HepG2 (cell line): ENCODE results near the gene BLOC1S4. TPM values are rescaled to one million over a fixed set of nuclear protein-coding genes. Genes with fewer than 3 reads are reported as not detected.
"Not testable (repeated sequence)": the region's sequence is repeated elsewhere in the genome, so short reads cannot be mapped to it uniquely, and the experiment has no call there.

Experiments used
- DR1 ChIP-seq: sonication (generic); formaldehyde crosslinking; IDR thresholded peaks from 2 replicates; pipeline ENCODE4 v1.8.0; 2021; ENCODE audit warnings: mild to moderate bottlenecking, missing genetic modification reagents, inconsistent platforms
- KAT7 ChIP-seq: IDR thresholded peaks from 2 replicates; pipeline ENCODE4 v1.6.1; 2018; ENCODE audit warnings: borderline replicate concordance, missing compliant biosample characterization
- KLF16 ChIP-seq, 2 experiments: sonication (generic) in 1 of 2; formaldehyde crosslinking in 1 of 2; IDR thresholded peaks; 2 replicates each; pipeline versions ENCODE4 v1.6.1 to v1.8.0; 2016 to 2023; ENCODE audit warnings: missing genetic modification reagents in 2 of 2, missing compliant biosample characterization in 1 of 2
- NAIF1 ChIP-seq: sonication (generic); formaldehyde crosslinking; IDR thresholded peaks from 2 replicates; pipeline ENCODE4 v1.5.0; 2020; ENCODE audit warnings: mild to moderate bottlenecking, missing genetic modification reagents, borderline replicate concordance
- NFKBIZ ChIP-seq: IDR thresholded peaks from 2 replicates; pipeline ENCODE4 v1.6.1; 2018; ENCODE audit warnings: missing genetic modification reagents, missing compliant biosample characterization
- NFYB ChIP-seq: sonication (generic); formaldehyde crosslinking; IDR thresholded peaks from 2 replicates; pipeline ENCODE4 v1.4.0; 2020; ENCODE audit warnings: missing genetic modification reagents
- ONECUT2 ChIP-seq: sonication (generic); formaldehyde crosslinking; IDR thresholded peaks from 2 replicates; pipeline ENCODE4 v1.4.0; 2020; ENCODE audit warnings: missing genetic modification reagents
- SALL2 ChIP-seq: sonication (generic); formaldehyde crosslinking; IDR thresholded peaks from 2 replicates; pipeline ENCODE4 v1.8.1; 2023; ENCODE audit warnings: mild to moderate bottlenecking, missing genetic modification reagents, inconsistent platforms
- SP1 ChIP-seq, 2 experiments: fragments of 450-650 bp in 1 of 2; sonication (generic) in 1 of 2; formaldehyde crosslinking in 1 of 2; IDR thresholded peaks; 2 replicates each; pipeline versions ENCODE4 v1.4.0 to v1.6.1; 2016 to 2020; ENCODE audit warnings: missing genetic modification reagents in 1 of 2
- ZNF232 ChIP-seq: sonication (generic); formaldehyde crosslinking; IDR thresholded peaks from 2 replicates; pipeline ENCODE4 v1.4.0; 2020; ENCODE audit warnings: missing genetic modification reagents, borderline replicate concordance
- ZNF329 ChIP-seq: sonication (generic); formaldehyde crosslinking; IDR thresholded peaks from 2 replicates; pipeline ENCODE4 v1.9.0; 2021; ENCODE audit warnings: low read depth, mild to moderate bottlenecking, missing genetic modification reagents
- ZNF430 ChIP-seq: sonication (generic); formaldehyde crosslinking; IDR thresholded peaks from 2 replicates; pipeline ENCODE4 v1.9.0; 2021; ENCODE audit warnings: mild to moderate bottlenecking, missing genetic modification reagents
- ZNF546 ChIP-seq: sonication (generic); formaldehyde crosslinking; conservative IDR thresholded peaks from 2 replicates; pipeline ENCODE4 v1.8.1; 2023; ENCODE audit warnings: mild to moderate bottlenecking, missing genetic modification reagents
- ZNF570 ChIP-seq: sonication (generic); formaldehyde crosslinking; IDR thresholded peaks from 2 replicates; pipeline ENCODE4 v1.4.0; 2020; ENCODE audit warnings: mild to moderate bottlenecking, missing genetic modification reagents, borderline replicate concordance
- ZNF703 ChIP-seq: sonication (generic); formaldehyde crosslinking; IDR thresholded peaks from 2 replicates; pipeline ENCODE4 v1.5.1; 2020; ENCODE audit warnings: missing genetic modification reagents, mild to moderate bottlenecking, moderate library complexity, borderline replicate concordance
- polyA plus RNA-seq, 8 experiments: library from polyadenylated mRNA; depleted of rRNA in 3 of 8; stranded (reverse) in 7 of 8; unstranded in 1 of 8; fragments of >200 nt; fragmentation: Illumina TruSeq in 4 of 8; extraction: Trizol in 4 of 8; gene quantifications; 2 replicates each; pipeline versions ENCODE4 v1.2.1 to v1.2.3, GENCODE V29; 2011 to 2016; ENCODE audit warnings: low read depth in 4 of 8, missing spikeins in 1 of 8, mixed read lengths in 1 of 8; ENCODE audit not compliant: insufficient read depth in 1 of 8
- total RNA-seq, 5 experiments: library from RNA; depleted of rRNA; stranded (reverse); fragments of >200 nt; fragmentation: Illumina TruSeq; extraction: Trizol; gene quantifications; 2 replicates each; pipeline ENCODE4 v1.2.3, GENCODE V29; 2016; ENCODE audit warnings: low read depth in 1 of 5
- TF ChIP-seq, protein P1 (sequence below): sonication (generic); formaldehyde crosslinking; IDR thresholded peaks from 2 replicates; pipeline ENCODE4 v1.4.0; 2020; ENCODE audit warnings: missing genetic modification reagents
- TF ChIP-seq, protein P2 (sequence below): sonication (generic); formaldehyde crosslinking; IDR thresholded peaks from 2 replicates; pipeline ENCODE4 v1.4.0; 2020; ENCODE audit warnings: missing genetic modification reagents; ENCODE audit errors: not compliant biosample characterization
- TF ChIP-seq, protein P3 (sequence below): sonication (generic); formaldehyde crosslinking; IDR thresholded peaks from 2 replicates; pipeline ENCODE4 v1.8.0; 2022; ENCODE audit warnings: mild to moderate bottlenecking, missing genetic modification reagents, borderline replicate concordance
- TF ChIP-seq, protein P4 (sequence below): sonication (generic); formaldehyde crosslinking; IDR thresholded peaks from 2 replicates; pipeline ENCODE4 v1.4.0; 2020; ENCODE audit warnings: mild to moderate bottlenecking, missing genetic modification reagents

The BLOC1S4 gene
- total and polyA plus RNA-seq, 2 of the 13 experiments (the other 11 are each of a cell fraction or from before 2014, with no cell fraction given) = 15.5 to 20.9 TPM

DNA sequence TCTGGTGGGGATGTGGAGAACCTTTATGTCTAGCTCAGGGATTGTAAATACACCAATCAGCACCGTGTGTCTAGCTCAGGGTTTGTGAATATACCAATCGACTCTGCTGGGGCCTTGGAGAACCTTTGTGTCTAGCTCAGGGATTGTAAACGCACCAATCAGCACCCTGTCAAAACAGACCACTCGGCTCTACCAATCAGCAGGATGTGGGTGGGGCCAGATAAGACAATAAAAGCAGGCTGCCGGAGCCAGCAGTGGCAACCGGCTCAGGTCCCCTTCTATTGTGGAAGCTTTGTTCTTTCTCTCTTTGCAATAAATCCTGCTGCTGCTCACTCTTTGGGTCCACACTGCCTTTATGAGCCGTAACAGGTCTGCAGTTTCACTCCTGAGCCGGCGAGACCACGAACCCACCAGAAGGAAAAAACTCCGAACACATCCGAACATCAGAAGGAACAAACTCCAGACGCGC lies 42.7 kb upstream of the BLOC1S4 start (continued):
- TF ChIP-seq, protein P1, sequence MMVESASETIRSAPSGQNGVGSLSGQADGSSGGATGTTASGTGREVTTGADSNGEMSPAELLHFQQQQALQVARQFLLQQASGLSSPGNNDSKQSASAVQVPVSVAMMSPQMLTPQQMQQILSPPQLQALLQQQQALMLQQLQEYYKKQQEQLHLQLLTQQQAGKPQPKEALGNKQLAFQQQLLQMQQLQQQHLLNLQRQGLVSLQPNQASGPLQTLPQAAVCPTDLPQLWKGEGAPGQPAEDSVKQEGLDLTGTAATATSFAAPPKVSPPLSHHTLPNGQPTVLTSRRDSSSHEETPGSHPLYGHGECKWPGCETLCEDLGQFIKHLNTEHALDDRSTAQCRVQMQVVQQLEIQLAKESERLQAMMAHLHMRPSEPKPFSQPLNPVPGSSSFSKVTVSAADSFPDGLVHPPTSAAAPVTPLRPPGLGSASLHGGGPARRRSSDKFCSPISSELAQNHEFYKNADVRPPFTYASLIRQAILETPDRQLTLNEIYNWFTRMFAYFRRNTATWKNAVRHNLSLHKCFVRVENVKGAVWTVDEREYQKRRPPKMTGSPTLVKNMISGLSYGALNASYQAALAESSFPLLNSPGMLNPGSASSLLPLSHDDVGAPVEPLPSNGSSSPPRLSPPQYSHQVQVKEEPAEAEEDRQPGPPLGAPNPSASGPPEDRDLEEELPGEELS (CRISPR knock-in tag) = peak; percentile 8
- TF ChIP-seq, protein P2, sequence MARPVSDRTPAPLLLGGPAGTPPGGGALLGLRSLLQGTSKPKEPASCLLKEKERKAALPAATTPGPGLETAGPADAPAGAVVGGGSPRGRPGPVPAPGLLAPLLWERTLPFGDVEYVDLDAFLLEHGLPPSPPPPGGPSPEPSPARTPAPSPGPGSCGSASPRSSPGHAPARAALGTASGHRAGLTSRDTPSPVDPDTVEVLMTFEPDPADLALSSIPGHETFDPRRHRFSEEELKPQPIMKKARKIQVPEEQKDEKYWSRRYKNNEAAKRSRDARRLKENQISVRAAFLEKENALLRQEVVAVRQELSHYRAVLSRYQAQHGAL = peak; percentile 35
- TF ChIP-seq ZNF430 (CRISPR knock-in tag) (0 out of 2 replicates have a peak, but pooled peaks have one; percentile 21), ZNF546 (CRISPR knock-in tag) (peak; percentile 38; the same call in 1 of the 2 replicates), ONECUT2 (0 out of 2 replicates have a peak, but pooled peaks have one; percentile 17), NAIF1 (CRISPR knock-in tag) (0 out of 2 replicates have a peak, but pooled peaks have one; percentile 27), NFKBIZ (CRISPR knock-in tag) (0 out of 2 replicates have a peak, but pooled peaks have one; percentile 10), ZNF703 (CRISPR knock-in tag) (peak; percentile 74; the same call in 1 of the 2 replicates), ZNF329 (CRISPR knock-in tag) (peak; percentile 15; the same call in 1 of the 2 replicates), KAT7 (CRISPR knock-in tag) (0 out of 2 replicates have a peak, but pooled peaks have one; percentile 60), SP1 (CRISPR knock-in tag; IDR thresholded peaks at IDR 0.05) (peak; percentile 48; the same call in 1 of the 2 replicates), ZNF232 (CRISPR knock-in tag) (0 out of 2 replicates have a peak, but pooled peaks have one; percentile 29), ZNF570 (CRISPR knock-in tag) (0 out of 2 replicates have a peak, but pooled peaks have one; percentile 18), KLF16 (CRISPR knock-in tag; IDR thresholded peaks at IDR 0.05) (0 out of 4 replicates have a peak, but pooled peaks of 1 of the 2 experiments have one; percentile 28), NFYB (peak; percentile 91), DR1 (peak; percentile 36; the same call in 1 of the 2 replicates), SALL2 (CRISPR knock-in tag) (0 out of 2 replicates have a peak, but pooled peaks have one; percentile 1)
- TF ChIP-seq, protein P3, sequence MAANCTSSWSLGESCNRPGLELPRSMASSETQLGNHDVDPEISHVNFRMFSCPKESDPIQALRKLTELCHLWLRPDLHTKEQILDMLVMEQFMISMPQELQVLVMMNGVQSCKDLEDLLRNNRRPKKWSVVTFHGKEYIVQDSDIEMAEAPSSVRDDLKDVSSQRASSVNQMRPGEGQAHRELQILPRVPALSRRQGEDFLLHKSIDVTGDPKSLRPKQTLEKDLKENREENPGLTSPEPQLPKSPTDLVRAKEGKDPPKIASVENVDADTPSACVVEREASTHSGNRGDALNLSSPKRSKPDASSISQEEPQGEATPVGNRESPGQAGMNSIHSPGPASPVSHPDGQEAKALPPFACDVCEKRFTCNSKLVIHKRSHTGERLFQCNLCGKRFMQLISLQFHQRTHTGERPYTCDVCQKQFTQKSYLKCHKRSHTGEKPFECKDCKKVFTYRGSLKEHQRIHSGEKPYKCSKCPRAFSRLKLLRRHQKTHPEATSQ (CRISPR knock-in tag) = peak; percentile 90; the same call in 1 of the 2 replicates
- TF ChIP-seq, protein P4, sequence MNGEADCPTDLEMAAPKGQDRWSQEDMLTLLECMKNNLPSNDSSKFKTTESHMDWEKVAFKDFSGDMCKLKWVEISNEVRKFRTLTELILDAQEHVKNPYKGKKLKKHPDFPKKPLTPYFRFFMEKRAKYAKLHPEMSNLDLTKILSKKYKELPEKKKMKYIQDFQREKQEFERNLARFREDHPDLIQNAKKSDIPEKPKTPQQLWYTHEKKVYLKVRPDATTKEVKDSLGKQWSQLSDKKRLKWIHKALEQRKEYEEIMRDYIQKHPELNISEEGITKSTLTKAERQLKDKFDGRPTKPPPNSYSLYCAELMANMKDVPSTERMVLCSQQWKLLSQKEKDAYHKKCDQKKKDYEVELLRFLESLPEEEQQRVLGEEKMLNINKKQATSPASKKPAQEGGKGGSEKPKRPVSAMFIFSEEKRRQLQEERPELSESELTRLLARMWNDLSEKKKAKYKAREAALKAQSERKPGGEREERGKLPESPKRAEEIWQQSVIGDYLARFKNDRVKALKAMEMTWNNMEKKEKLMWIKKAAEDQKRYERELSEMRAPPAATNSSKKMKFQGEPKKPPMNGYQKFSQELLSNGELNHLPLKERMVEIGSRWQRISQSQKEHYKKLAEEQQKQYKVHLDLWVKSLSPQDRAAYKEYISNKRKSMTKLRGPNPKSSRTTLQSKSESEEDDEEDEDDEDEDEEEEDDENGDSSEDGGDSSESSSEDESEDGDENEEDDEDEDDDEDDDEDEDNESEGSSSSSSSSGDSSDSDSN (CRISPR knock-in tag) = 0 out of 2 replicates have a peak, but pooled peaks have one; percentile 8
- not testable (repeated sequence) for TF ChIP-seq SP1 (IDR thresholded peaks at IDR 0.05)
